Vagina (tissue), 2 donors: ENCODE results near the gene STX3.

Source experiments
- POLR2A ChIP-seq, 2 donors: fragments of 450-650 bp; IDR thresholded peaks; one replicate each; pipeline ENCODE4 v1.6.1; 2017; ENCODE audit warnings: antibody characterized with exemption in 2 of 2, mild to moderate bottlenecking in 2 of 2, moderate library complexity in 2 of 2
- TF ChIP-seq, protein P1 (sequence below), 3 experiments: fragments of 450-650 bp in 2 of 3; fragments of 200-600 bp in 1 of 3; sonication (generic) in 1 of 3; IDR thresholded peaks; one replicate each; pipeline ENCODE4 v1.5.1; 2017 to 2019; ENCODE audit warnings: antibody characterized with exemption in 3 of 3, mild to moderate bottlenecking in 2 of 3, moderate library complexity in 2 of 3

DNA sequence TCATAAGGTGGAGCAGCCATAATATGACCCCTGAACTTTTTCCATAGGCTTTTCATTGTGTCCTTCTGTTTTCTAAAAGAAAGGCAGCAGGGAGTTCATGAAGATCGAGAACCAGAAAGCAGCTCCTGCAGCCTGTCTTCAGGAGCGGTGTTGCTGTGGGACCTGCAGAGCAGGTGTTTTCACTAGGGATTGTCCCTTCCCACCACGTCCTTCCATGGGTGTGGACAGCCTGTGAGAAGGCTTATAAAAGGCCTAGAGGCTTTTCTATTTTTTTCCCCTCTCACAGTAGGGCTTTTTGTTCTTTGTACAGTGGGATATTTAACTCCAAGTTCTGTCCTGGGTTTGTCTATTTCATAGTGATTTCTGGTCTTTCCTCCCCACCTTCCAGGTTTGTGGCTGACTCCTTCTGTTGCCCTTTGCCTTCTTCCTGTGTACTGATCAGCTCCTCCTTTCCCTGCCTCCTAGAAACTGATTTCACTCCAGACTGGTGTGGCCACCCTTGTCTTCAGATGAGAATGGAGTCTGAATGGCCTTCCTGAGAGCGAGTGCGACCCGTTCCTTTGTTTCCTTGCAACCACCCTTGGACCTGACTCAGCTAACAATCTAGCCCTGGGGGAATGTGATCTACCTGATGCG, 45.3 kb downstream of the STX3 start:
- TF ChIP-seq, protein P1, sequence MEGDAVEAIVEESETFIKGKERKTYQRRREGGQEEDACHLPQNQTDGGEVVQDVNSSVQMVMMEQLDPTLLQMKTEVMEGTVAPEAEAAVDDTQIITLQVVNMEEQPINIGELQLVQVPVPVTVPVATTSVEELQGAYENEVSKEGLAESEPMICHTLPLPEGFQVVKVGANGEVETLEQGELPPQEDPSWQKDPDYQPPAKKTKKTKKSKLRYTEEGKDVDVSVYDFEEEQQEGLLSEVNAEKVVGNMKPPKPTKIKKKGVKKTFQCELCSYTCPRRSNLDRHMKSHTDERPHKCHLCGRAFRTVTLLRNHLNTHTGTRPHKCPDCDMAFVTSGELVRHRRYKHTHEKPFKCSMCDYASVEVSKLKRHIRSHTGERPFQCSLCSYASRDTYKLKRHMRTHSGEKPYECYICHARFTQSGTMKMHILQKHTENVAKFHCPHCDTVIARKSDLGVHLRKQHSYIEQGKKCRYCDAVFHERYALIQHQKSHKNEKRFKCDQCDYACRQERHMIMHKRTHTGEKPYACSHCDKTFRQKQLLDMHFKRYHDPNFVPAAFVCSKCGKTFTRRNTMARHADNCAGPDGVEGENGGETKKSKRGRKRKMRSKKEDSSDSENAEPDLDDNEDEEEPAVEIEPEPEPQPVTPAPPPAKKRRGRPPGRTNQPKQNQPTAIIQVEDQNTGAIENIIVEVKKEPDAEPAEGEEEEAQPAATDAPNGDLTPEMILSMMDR (IDR thresholded peaks at IDR 0.05) = no peak
- TF ChIP-seq POLR2A (IDR thresholded peaks at IDR 0.05) = no peak
